HepG2 (cell line): ENCODE measurements around the gene HOXD9. TPM values are rescaled to one million over a fixed set of nuclear protein-coding genes. Genes with fewer than 3 reads are reported as not detected.

ENCODE experiments used
- ATAC-seq: fragments of 200-7000 bp; cut with Tn5 transposase; 3 replicates; pipeline ENCODE4 v1.9.1; 2020; ENCODE audit warnings: mild to moderate bottlenecking, moderate library complexity
- BruUV-seq: library from RNA; stranded (reverse); fragments of 400-500 nt; replicated peaks from 2 replicates; lab custom pipeline; 2021; lab: Mats Ljungman, UMichigan
- CTCF ChIA-PET: fragments of 300-600 bp; formaldehyde crosslinking; extraction: SDS; loops from one replicate; lab custom pipeline; 2021; ENCODE audit warnings: low total read pairs, inconsistent platforms, low intra/inter-chr PET ratio; lab: Yijun Ruan, JAX
- POLR2A ChIA-PET: fragments of 350-600 bp; sonication (Branson Sonifier 250); formaldehyde crosslinking; loops from one replicate; lab custom pipeline; 2020; ENCODE audit warnings: antibody characterized with exemption, inconsistent platforms; lab: Yijun Ruan, JAX
- DNase-seq: peaks from one replicate; pipeline ENCODE4 v3.0.0-alpha.2; 2015; ENCODE audit warnings: low spot score
- FAIRE-seq: peaks from 3 replicates; lab custom pipeline; 2011; peaks lifted over from hg19 to GRCh38; lab: Jason Lieb, UNC
- H2AFZ ChIP-seq: one replicate; pipeline ENCODE4 v1.6.1; 2011; ENCODE audit warnings: low read length, inconsistent platforms
- H3K27ac ChIP-seq: fragments of 300-600 bp; 3 replicates; pipeline ENCODE4 v1.8.0; 2011; ENCODE audit warnings: mixed run types, mild to moderate bottlenecking, mixed read lengths, low read length, inconsistent platforms; ENCODE audit not compliant: insufficient read depth; ENCODE audit errors: extremely low read length
- H3K27me3 ChIP-seq, 2 experiments: fragments of 200-600 bp in 1 of 2; 2 replicates in 1 of 2; 3 replicates in 1 of 2; pipeline versions ENCODE4 v1.6.0 to v1.8.0; 2011; ENCODE audit warnings: low read length in 2 of 2, mild to moderate bottlenecking in 2 of 2, moderate library complexity in 2 of 2, inconsistent platforms in 1 of 2; ENCODE audit not compliant: insufficient read depth in 2 of 2, control insufficient read depth in 1 of 2
- H3K36me3 ChIP-seq, 2 experiments: fragments of 200-600 bp in 1 of 2; replicated peaks in 1 of 2; 2 replicates in 1 of 2; 3 replicates in 1 of 2; pipeline versions ENCODE4 v1.5.1 to v1.8.0; 2011; ENCODE audit warnings: low read length in 2 of 2, inconsistent platforms in 1 of 2; ENCODE audit not compliant: insufficient read depth in 2 of 2, control insufficient read depth in 1 of 2
- H3K4me1 ChIP-seq: 2 replicates; pipeline ENCODE4 v1.5.1; 2012; ENCODE audit warnings: low read length, inconsistent platforms; ENCODE audit not compliant: insufficient read depth
- H3K4me2 ChIP-seq: 2 replicates; pipeline ENCODE4 v1.6.0; 2011; ENCODE audit warnings: low read depth, low read length, inconsistent platforms
- H3K4me3 ChIP-seq, 3 experiments: fragments of 200-600 bp in 1 of 3; sonication (generic), shearing (Covaris generic) in 1 of 3; replicated peaks in 1 of 3; 2 replicates each; pipeline ENCODE4 v1.5.1; 2011 to 2016; ENCODE audit warnings: low read length in 3 of 3, inconsistent platforms in 2 of 3, low read depth in 2 of 3, mild to moderate bottlenecking in 2 of 3, control low read depth in 1 of 3, mixed read lengths in 1 of 3; ENCODE audit not compliant: insufficient read depth in 1 of 3
- H3K79me2 ChIP-seq: one replicate; pipeline ENCODE4 v1.6.1; 2011; ENCODE audit warnings: low read length, inconsistent platforms; ENCODE audit not compliant: insufficient read depth
- H3K9ac ChIP-seq: 2 replicates; pipeline ENCODE4 v1.6.0; 2011; ENCODE audit warnings: mild to moderate bottlenecking, low read depth, low read length, inconsistent platforms; ENCODE audit not compliant: insufficient read depth
- H3K9me3 ChIP-seq: 2 replicates; pipeline ENCODE4 v1.5.1; 2012; ENCODE audit warnings: mild to moderate bottlenecking, low read length
- H4K20me1 ChIP-seq: 2 replicates; pipeline ENCODE4 v1.6.0; 2011; ENCODE audit warnings: inconsistent platforms, mild to moderate bottlenecking, low read length, moderate library complexity; ENCODE audit not compliant: insufficient read depth
- ARHGAP35 ChIP-seq: sonication (generic); formaldehyde crosslinking; IDR thresholded peaks from 2 replicates; pipeline ENCODE4 v1.9.0; 2022; ENCODE audit warnings: mild to moderate bottlenecking, inconsistent platforms, moderate library complexity, missing genetic modification reagents, borderline replicate concordance
- HNF1A ChIP-seq, 2 experiments: sonication (generic) in 1 of 2; formaldehyde crosslinking in 1 of 2; IDR thresholded peaks; 2 replicates each; pipeline versions ENCODE4 v1.4.0 to v1.6.1; 2016 to 2020; ENCODE audit warnings: borderline replicate concordance in 1 of 2, low read depth in 1 of 2, mild to moderate bottlenecking in 1 of 2, missing genetic modification reagents in 1 of 2
- ISL2 ChIP-seq: sonication (generic); formaldehyde crosslinking; IDR thresholded peaks from 2 replicates; pipeline ENCODE4 v1.5.0; 2020; ENCODE audit warnings: missing genetic modification reagents
- JUND ChIP-seq: sonication (generic); formaldehyde crosslinking; IDR thresholded peaks from 2 replicates; pipeline ENCODE4 v1.8.0; 2022; ENCODE audit warnings: mild to moderate bottlenecking, missing genetic modification reagents
- ZNF264 ChIP-seq: sonication (generic); formaldehyde crosslinking; IDR thresholded peaks from 2 replicates; pipeline ENCODE4 v1.4.0; 2020; ENCODE audit warnings: missing genetic modification reagents
- ZNF318 ChIP-seq: sonication (generic); formaldehyde crosslinking; IDR thresholded peaks from 2 replicates; pipeline ENCODE4 v1.4.0; 2020; ENCODE audit warnings: mild to moderate bottlenecking, missing genetic modification reagents
- ZNF350 ChIP-seq: sonication (generic); formaldehyde crosslinking; IDR thresholded peaks from 2 replicates; pipeline ENCODE4 v1.4.0; 2020; ENCODE audit warnings: mild to moderate bottlenecking, low read depth, missing genetic modification reagents, borderline replicate concordance
- WGBS: methylation state at CpG from one replicate; pipeline ENCODE4 v1.1.6; 2017; ENCODE audit warnings: low lambda C conversion rate; 5-methylcytosine and 5-hydroxymethylcytosine counted together
- in situ Hi-C: cut with HindIII; loops from 2 replicates; pipeline ENCODE4 v1.10.0; 2017; ENCODE audit warnings: low pct_unique_long_range_greater_than_20kb; ENCODE audit not compliant: extremely low pct_ligation_motif_present
- intact Hi-C: fragments of 100-400 bp; cut with micrococcal nuclease; formaldehyde crosslinking; loops from one replicate; pipeline ENCODE4 v1.10.0; 2022; ENCODE audit not compliant: unreplicated experiment
- polyA plus RNA-seq, 8 experiments: library from polyadenylated mRNA; depleted of rRNA in 3 of 8; stranded (reverse) in 7 of 8; unstranded in 1 of 8; fragments of >200 nt; fragmentation: Illumina TruSeq in 4 of 8; extraction: Trizol in 4 of 8; gene quantifications; 2 replicates each; pipeline versions ENCODE4 v1.2.1 to v1.2.3, GENCODE V29; 2011 to 2016; ENCODE audit warnings: low read depth in 4 of 8, missing spikeins in 1 of 8, mixed read lengths in 1 of 8; ENCODE audit not compliant: insufficient read depth in 1 of 8
- total RNA-seq, 5 experiments: library from RNA; depleted of rRNA; stranded (reverse); fragments of >200 nt; fragmentation: Illumina TruSeq; extraction: Trizol; gene quantifications; 2 replicates each; pipeline ENCODE4 v1.2.3, GENCODE V29; 2016; ENCODE audit warnings: low read depth in 1 of 5

Gene HOXD9
- total and polyA plus RNA-seq, 2 of the 13 experiments (the other 11 are each of a cell fraction or from before 2014, with no cell fraction given) = not detected

GRCh38 chr2:176101216-176101830, 21.2 kb upstream of the HOXD9 start (continued):
- TF ChIP-seq ZNF318 (CRISPR knock-in tag) = no peak

- intact Hi-C loops (no loop called here), in situ Hi-C loops (loop anchor here (10.0 kb wide), 1 partner anchor 1067 kb away; no protein-coding TSS in a partner anchor)
- no TSS peak for BruUV-seq
- no peak overlapping the region for H2AFZ ChIP-seq
- H3K27me3 ChIP-seq = peaks cover 38 to 99% of the 10 kb centered on the region in 2 experiments
- H4K20me1 ChIP-seq = no peaks in the 10 kb centered on the region; the same call in 1 of the 2 replicates
- no peaks in the 10 kb centered on the region for H3K79me2 ChIP-seq
- H3K9me3 ChIP-seq = no peaks in the 10 kb centered on the region
- no peak overlapping the region for H3K4me3 ChIP-seq
- ATAC-seq (no peak), DNase-seq (no peak), FAIRE-seq (no peak)
- no peaks in the 10 kb centered on the region for H3K36me3 ChIP-seq
- WGBS = 21% methylated on average over 5 of the region's 5 CpGs
- H3K4me2 ChIP-seq = no peak overlapping the region
- H3K27ac ChIP-seq = no peak overlapping the region
- ChIA-PET POLR2A (no interaction called here), CTCF (no interaction called here)
- peaks cover 12% of the 10 kb centered on the region for H3K4me1 ChIP-seq
- H3K9ac ChIP-seq = no peak overlapping the region
- TF ChIP-seq ARHGAP35 (CRISPR knock-in tag) (no peak), ISL2 (CRISPR knock-in tag) (no peak), ZNF264 (CRISPR knock-in tag) (no peak), JUND (CRISPR knock-in tag) (no peak), HNF1A (IDR thresholded peaks at IDR 0.05; ENCODE audit: low read depth) (no peak), HNF1A (CRISPR knock-in tag; IDR thresholded peaks at IDR 0.05; ENCODE audit: borderline replicate concordance) (no peak), ZNF350 (no peak)
These were observed 20.7 kb upstream of the HOXD9 start for GRCh38 chr2:176101842-176102241.
